Measurements from ENCODE around the gene AGAP1.

Gene AGAP1

GRCh38 chr2:235999011-235999410 is 505.2 kb downstream of the AGAP1 start:
- DNase-seq (ENCODE audit: low spot score) = no peak

- peak; percentile 58 for DNase-seq (ENCODE audit: low spot score)
Observed at GRCh38 chr2:236001166-236001828, 507.5 kb downstream of the AGAP1 start.

- DNase-seq (ENCODE audit: low spot score) = no peak
Observed at GRCh38 chr2:236001854-236002253, 508.0 kb downstream of the AGAP1 start.

- DNase-seq (ENCODE audit: low spot score) = no peak
Observed at GRCh38 chr2:236008006-236008405, 514.2 kb downstream of the AGAP1 start.

- no peak for DNase-seq (ENCODE audit: low spot score)
Observed at GRCh38 chr2:236008857-236009256, 515.0 kb downstream of the AGAP1 start.

- DNase-seq (ENCODE audit: low spot score) = no peak
Observed at GRCh38 chr2:236010920-236011685, 517.3 kb downstream of the AGAP1 start.

GRCh38 chr2:236012155-236012554 is 518.3 kb downstream of the AGAP1 start:
- no peak for DNase-seq (ENCODE audit: low spot score)

- no peak for DNase-seq (ENCODE audit: low spot score)
Observed at GRCh38 chr2:236014408-236015131, 520.7 kb downstream of the AGAP1 start.

- no peak for DNase-seq (ENCODE audit: low spot score)
Observed at GRCh38 chr2:236015171-236015570, 521.3 kb downstream of the AGAP1 start.

GRCh38 chr2:236016496-236016895 is 522.7 kb downstream of the AGAP1 start:
- no peak for DNase-seq (ENCODE audit: low spot score)

GRCh38 chr2:236017446-236017845 is 523.6 kb downstream of the AGAP1 start:
- DNase-seq (ENCODE audit: low spot score) = no peak

GRCh38 chr2:236019434-236019833 is 525.6 kb downstream of the AGAP1 start:
- no peak for DNase-seq (ENCODE audit: low spot score)

- DNase-seq (ENCODE audit: low spot score) = no peak
Observed at GRCh38 chr2:236021499-236022057, 527.7 kb downstream of the AGAP1 start.

GRCh38 chr2:236022128-236022527 is 528.3 kb downstream of the AGAP1 start:
- no peak for DNase-seq (ENCODE audit: low spot score)

GRCh38 chr2:236025892-236026291 is 532.0 kb downstream of the AGAP1 start:
- no peak for DNase-seq (ENCODE audit: low spot score)

GRCh38 chr2:236026841-236027240 is 533.0 kb downstream of the AGAP1 start:
- no peak for DNase-seq (ENCODE audit: low spot score)

GRCh38 chr2:236028066-236028465 is 534.2 kb downstream of the AGAP1 start:
- DNase-seq (ENCODE audit: low spot score) = no peak

GRCh38 chr2:236033462-236033861 is 539.6 kb downstream of the AGAP1 start:
- no peak for DNase-seq (ENCODE audit: low spot score)

- DNase-seq (ENCODE audit: low spot score) = no peak
Observed at GRCh38 chr2:236034974-236035373, 541.1 kb downstream of the AGAP1 start.

GRCh38 chr2:236036045-236036444 is 542.2 kb downstream of the AGAP1 start:
- no peak for DNase-seq (ENCODE audit: low spot score)

GRCh38 chr2:236038096-236038495 is 544.3 kb downstream of the AGAP1 start:
- DNase-seq (ENCODE audit: low spot score) = no peak

- DNase-seq (ENCODE audit: low spot score) = no peak
Observed at GRCh38 chr2:236040600-236041328, 546.9 kb downstream of the AGAP1 start.

All from left forelimb (tissue), 1 donor.